H1 (cell line): ENCODE measurements around the gene STAT4. TPM values are rescaled to one million over a fixed set of nuclear protein-coding genes. Genes with fewer than 3 reads are reported as not detected.
A peak's percentile ranks its signal among the peaks of the same experiment; 100 is the strongest.

ENCODE experiments used
- CTCF ChIA-PET: fragments of 300-600 bp; sonication (Branson Sonifier 250); formaldehyde crosslinking; loops from one replicate; lab custom pipeline; 2021; ENCODE audit not compliant: partially characterized antibody; lab: Charles Lee
- POLR2A ChIA-PET: fragments of 300-600 bp; sonication (Branson Sonifier 250); formaldehyde crosslinking; loops from one replicate; lab custom pipeline; 2021; ENCODE audit warnings: inconsistent platforms; ENCODE audit not compliant: partially characterized antibody; lab: Charles Lee
- DNase-seq, 2 experiments: peaks; one replicate each; pipeline versions ENCODE4 v3.0.0 to v3.0.0-alpha.2; 2010 to 2022; ENCODE audit warnings: low spot score in 2 of 2, low read depth in 1 of 2, mixed read lengths in 1 of 2
- FAIRE-seq: peaks from 2 replicates; lab custom pipeline; 2011; peaks lifted over from hg19 to GRCh38; lab: Jason Lieb, UNC
- H2AFZ ChIP-seq: 2 replicates; pipeline ENCODE4 v1.8.1; 2012; ENCODE audit warnings: low read length, inconsistent platforms
- H2AK5ac ChIP-seq: 2 replicates; pipeline ENCODE4 v1.6.1; 2013; ENCODE audit warnings: low read depth, low read length
- H2BK120ac ChIP-seq: replicated peaks from 2 replicates; pipeline ENCODE3; 2013; ENCODE audit warnings: low read depth, low read length, inconsistent platforms
- H2BK12ac ChIP-seq: 2 replicates; pipeline ENCODE4 v1.6.1; 2013; ENCODE audit warnings: low read depth, low read length
- H2BK15ac ChIP-seq: 2 replicates; pipeline ENCODE4 v1.6.1; 2013; ENCODE audit warnings: low read length
- H2BK20ac ChIP-seq: 2 replicates; pipeline ENCODE4 v1.6.1; 2013; ENCODE audit warnings: low read length
- H2BK5ac ChIP-seq: 2 replicates; pipeline ENCODE4 v1.6.1; 2013; ENCODE audit warnings: low read depth, low read length
- H3K14ac ChIP-seq: 2 replicates; pipeline ENCODE4 v1.6.1; 2013; ENCODE audit warnings: inconsistent platforms; ENCODE audit not compliant: insufficient read length
- H3K18ac ChIP-seq: 2 replicates; pipeline ENCODE4 v1.6.1; 2013; ENCODE audit warnings: low read length; ENCODE audit errors: extremely low read depth
- H3K23ac ChIP-seq: 2 replicates; pipeline ENCODE4 v1.6.1; 2013; ENCODE audit warnings: inconsistent platforms; ENCODE audit not compliant: insufficient read length
- H3K23me2 ChIP-seq: 2 replicates; pipeline ENCODE4 v1.6.1; 2013; ENCODE audit warnings: low read depth, low read length
- H3K27ac ChIP-seq: 2 replicates; pipeline ENCODE4 v1.6.1; 2011; ENCODE audit warnings: low read depth, low read length, inconsistent platforms
- H3K27me3 ChIP-seq, 4 experiments: replicated peaks in 1 of 4; 1 replicate in 1 of 4; 2 replicates in 3 of 4; pipeline versions ENCODE4 v1.6.1 to v1.8.1; 2011 to 2013; ENCODE audit warnings: low read length in 3 of 4, mild to moderate bottlenecking in 3 of 4, inconsistent platforms in 2 of 4, mixed read lengths in 2 of 4, moderate library complexity in 1 of 4; ENCODE audit not compliant: control insufficient read depth in 3 of 4, insufficient read depth in 3 of 4; ENCODE audit errors: extremely low read depth in 1 of 4
- H3K36me3 ChIP-seq, 4 experiments: 2 replicates each; pipeline versions ENCODE4 v1.6.1 to v1.8.1; 2011 to 2013; ENCODE audit warnings: mild to moderate bottlenecking in 4 of 4, low read length in 3 of 4, moderate library complexity in 2 of 4, control low read depth in 1 of 4, inconsistent platforms in 1 of 4; ENCODE audit not compliant: insufficient read depth in 4 of 4, control insufficient read depth in 2 of 4
- H3K4ac ChIP-seq: replicated peaks from 2 replicates; pipeline ENCODE3; 2013; ENCODE audit warnings: low read length, low read depth, mixed read lengths, inconsistent platforms; ENCODE audit not compliant: insufficient read length
- H3K4me1 ChIP-seq, 4 experiments: replicated peaks in 1 of 4; 1 replicate in 1 of 4; 2 replicates in 3 of 4; pipeline versions ENCODE4 v1.6.1 to v1.8.1; 2011 to 2013; ENCODE audit warnings: low read length in 3 of 4, inconsistent platforms in 2 of 4, mixed read lengths in 1 of 4; ENCODE audit not compliant: insufficient read depth in 4 of 4, control insufficient read depth in 3 of 4
- H3K4me2 ChIP-seq, 2 experiments: 2 replicates each; pipeline versions ENCODE4 v1.6.1 to v1.8.1; 2011 to 2013; ENCODE audit warnings: low read depth in 2 of 2, low read length in 2 of 2, control low read depth in 1 of 2, inconsistent platforms in 1 of 2, mild to moderate bottlenecking in 1 of 2; ENCODE audit not compliant: insufficient read depth in 1 of 2
- H3K4me3 ChIP-seq, 4 experiments: fragments of 200-600, 300-600 bp in 1 of 4; sonication (generic), shearing (Covaris generic), sonication (Bioruptor Twin) in 1 of 4; 2 replicates each; pipeline versions ENCODE4 v1.5.1 to v1.8.1; 2011 to 2016; ENCODE audit warnings: low read length in 4 of 4, low read depth in 3 of 4, control low read depth in 2 of 4, inconsistent platforms in 2 of 4, mild to moderate bottlenecking in 2 of 4, mixed read lengths in 1 of 4, moderate library complexity in 1 of 4; ENCODE audit not compliant: insufficient read depth in 2 of 4; ENCODE audit errors: extremely low read depth in 1 of 4
- H3K56ac ChIP-seq: replicated peaks from 2 replicates; pipeline ENCODE3; 2013; ENCODE audit warnings: low read depth, mild to moderate bottlenecking, mixed read lengths, low read length, inconsistent platforms; ENCODE audit not compliant: insufficient read length
- H3K79me1 ChIP-seq: 2 replicates; pipeline ENCODE4 v1.6.1; 2013; ENCODE audit warnings: low read depth, low read length, control low read depth
- H3K79me2 ChIP-seq, 2 experiments: 2 replicates each; pipeline versions ENCODE4 v1.6.1 to v1.8.1; 2012 to 2013; ENCODE audit warnings: low read length in 2 of 2, mild to moderate bottlenecking in 2 of 2, inconsistent platforms in 1 of 2; ENCODE audit not compliant: insufficient read depth in 2 of 2, control insufficient read depth in 1 of 2
- H3K9ac ChIP-seq, 4 experiments: replicated peaks in 1 of 4; 1 replicate in 1 of 4; 2 replicates in 3 of 4; pipeline versions ENCODE4 v1.6.1 to v1.8.1; 2011 to 2013; ENCODE audit warnings: low read depth in 3 of 4, low read length in 3 of 4, control low read depth in 2 of 4, mild to moderate bottlenecking in 2 of 4, moderate library complexity in 2 of 4, inconsistent platforms in 1 of 4; ENCODE audit errors: extremely low read depth in 1 of 4
- H3K9me3 ChIP-seq, 2 experiments: 2 replicates each; pipeline versions ENCODE4 v1.6.1 to v1.8.1; 2012 to 2013; ENCODE audit warnings: mild to moderate bottlenecking in 2 of 2, moderate library complexity in 2 of 2, control low read depth in 1 of 2, inconsistent platforms in 1 of 2, low read depth in 1 of 2, low read length in 1 of 2, mixed read lengths in 1 of 2; ENCODE audit not compliant: insufficient read depth in 2 of 2
- H4K20me1 ChIP-seq, 2 experiments: replicated peaks in 1 of 2; 2 replicates each; pipeline versions ENCODE3 to v1.8.1; 2011 to 2013; ENCODE audit warnings: inconsistent platforms in 2 of 2, low read length in 2 of 2, mild to moderate bottlenecking in 1 of 2; ENCODE audit not compliant: insufficient read depth in 2 of 2, control insufficient read depth in 1 of 2
- H4K5ac ChIP-seq: 2 replicates; pipeline ENCODE4 v1.6.1; 2013; ENCODE audit warnings: low read length, low read depth, mixed read lengths, inconsistent platforms; ENCODE audit not compliant: insufficient read length
- H4K8ac ChIP-seq: 2 replicates; pipeline ENCODE4 v1.8.0; 2013; ENCODE audit warnings: mild to moderate bottlenecking, moderate library complexity, low read length, inconsistent platforms; ENCODE audit not compliant: insufficient read depth; ENCODE audit errors: extremely low read depth
- H4K91ac ChIP-seq: replicated peaks from 2 replicates; pipeline ENCODE3; 2013; ENCODE audit warnings: low read length, mixed read lengths, inconsistent platforms; ENCODE audit not compliant: insufficient read length
- JUND ChIP-seq: IDR thresholded peaks from 2 replicates; pipeline ENCODE4 v1.6.1; 2011; ENCODE audit warnings: mild to moderate bottlenecking, improper control_type of control experiment, low read length
- KDM1A ChIP-seq: fragments of 200-600, 300-600 bp; sonication (generic); IDR thresholded peaks from 2 replicates; pipeline ENCODE4 v1.7.1; 2016; ENCODE audit warnings: mild to moderate bottlenecking, low read length, borderline replicate concordance
- TAF7 ChIP-seq: optimal IDR thresholded peaks from 2 replicates; pipeline ENCODE3; 2011; ENCODE audit warnings: low read depth, mild to moderate bottlenecking, inconsistent platforms, low read length, moderate library complexity, borderline replicate concordance
- WGBS, 2 experiments: shearing (Covaris generic) in 1 of 2; methylation state at CpG; one replicate each; pipeline versions ENCODE4 v1.1.6 to v1.1.7; 2013 to 2015; ENCODE audit warnings: low lambda C conversion rate in 2 of 2, mixed read lengths in 2 of 2, inconsistent platforms in 1 of 2, low coverage in 1 of 2, missing lambda C conversion rate in 1 of 2; ENCODE audit not compliant: insufficient replicate concordance in 2 of 2, insufficient coverage in 1 of 2, insufficient read length in 1 of 2; ENCODE audit errors: extremely low coverage in 1 of 2, missing lambda C conversion rate in 1 of 2; 5-methylcytosine and 5-hydroxymethylcytosine counted together
- polyA plus RNA-seq, 7 experiments: library from polyadenylated mRNA; depleted of rRNA in 3 of 7; stranded (reverse) in 5 of 7; unstranded in 2 of 7; fragments of >200 nt in 5 of 7; fragments of 200-250 nt in 2 of 7; gene quantifications; 1 replicate in 5 of 7; 2 replicates in 1 of 7; 4 replicates in 1 of 7; pipeline versions ENCODE4 v1.2.1 to v1.2.3, GENCODE V29; 2011 to 2013; ENCODE audit warnings: missing spikeins in 2 of 7, mixed read lengths in 2 of 7
- total RNA-seq: library from RNA; stranded (reverse); fragmentation: NEBNext Ultra II Directional; extraction: Animal tissue kit (Norgen Biotek cat#: 25700); gene quantifications from 2 replicates; pipeline ENCODE4 v1.2.1, GENCODE V29; 2021
- TF ChIP-seq, protein P1 (sequence below): IDR thresholded peaks from 2 replicates; pipeline ENCODE4 v1.6.1; 2011; ENCODE audit warnings: low read length, improper control_type of control experiment
- TF ChIP-seq, protein P2 (sequence below): IDR thresholded peaks from 2 replicates; pipeline ENCODE4 v1.6.1; 2011; ENCODE audit warnings: low read depth, mild to moderate bottlenecking, low read length; ENCODE audit not compliant: insufficient read depth

Gene STAT4
- total and polyA plus RNA-seq, 2 of the 8 experiments (the other 6 are each of a cell fraction or from before 2014, with no cell fraction given) = 0.36 to 0.63 TPM

DNA sequence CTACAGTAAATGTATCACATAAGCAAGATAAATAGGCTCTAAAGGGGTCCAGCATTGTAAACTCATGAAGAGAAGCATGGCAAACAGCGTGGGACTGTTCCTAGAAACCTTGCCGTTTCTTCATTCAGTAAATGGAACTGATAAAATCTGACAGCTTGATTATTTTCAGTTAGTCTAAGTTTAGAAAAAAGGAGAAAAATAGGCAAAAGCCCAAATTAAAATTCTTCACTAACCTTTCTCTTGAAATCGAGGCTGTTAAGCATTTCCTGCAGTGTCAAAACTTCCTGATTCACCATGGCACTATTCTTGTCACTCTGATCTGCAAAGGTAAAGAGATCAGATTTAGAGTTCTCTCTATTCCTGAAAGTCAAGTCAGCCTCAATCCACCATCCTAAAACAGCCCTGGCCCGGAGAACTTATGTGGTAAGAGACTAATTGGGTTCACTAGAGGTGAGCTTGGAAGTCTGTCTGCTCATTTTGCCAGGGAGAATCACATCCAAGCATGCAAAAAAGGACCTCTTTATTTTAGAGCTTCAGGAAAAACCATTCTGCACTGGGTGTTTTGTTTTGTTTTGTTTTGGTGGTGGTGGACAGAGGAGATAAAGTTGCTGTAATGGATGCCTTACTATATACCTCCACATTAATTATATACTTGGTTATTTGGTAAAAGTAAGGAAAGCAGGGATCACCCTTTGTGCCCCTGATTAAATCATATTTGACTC is 84.4 kb downstream of the STAT4 start:
- no peak overlapping the region for H3K56ac ChIP-seq
- H4K20me1 ChIP-seq = no peaks in the 10 kb centered on the region
- H3K23ac ChIP-seq = no peak overlapping the region
- no peak overlapping the region for H2AK5ac ChIP-seq
- no peak overlapping the region for H2BK20ac ChIP-seq
- peak overlapping the region; percentile 71; the same call in 1 of the 2 replicates for H2AFZ ChIP-seq
- H3K4me3 ChIP-seq = no peak overlapping the region
- FAIRE-seq (no peak), DNase-seq (no peak)
- no peak overlapping the region for H3K4me2 ChIP-seq
- H3K9me3 ChIP-seq = no peaks in the 10 kb centered on the region
- no peak overlapping the region for H3K27ac ChIP-seq
- ChIA-PET POLR2A (interaction anchor here (0.6 kb wide), 1 partner anchor 175 kb away, joined by 3 read pairs; no protein-coding TSS in a partner anchor), CTCF (interaction anchor here (1.2 kb wide), 1 partner anchor 14 kb away, joined by 5 read pairs; no protein-coding TSS in a partner anchor)
- H2BK12ac ChIP-seq = no peak overlapping the region
- no peak overlapping the region for H2BK5ac ChIP-seq
- H2BK120ac ChIP-seq = no peak overlapping the region
- H3K4ac ChIP-seq = no peak overlapping the region
- no peak overlapping the region for H4K91ac ChIP-seq
- H3K79me2 ChIP-seq = no peaks in the 10 kb centered on the region
- no peaks in the 10 kb centered on the region for H3K27me3 ChIP-seq
- no peaks in the 10 kb centered on the region for H3K79me1 ChIP-seq
- 77% methylated on average over 4 of the region's 4 CpGs; no CpG with 5 or more reads in 1 of the 2 experiments for WGBS, 2 experiments
- no peak overlapping the region for H4K5ac ChIP-seq
- no peak overlapping the region for H3K14ac ChIP-seq
- H3K9ac ChIP-seq = no peak overlapping the region
- H3K36me3 ChIP-seq = no peaks in the 10 kb centered on the region
- no peaks in the 10 kb centered on the region for H3K23me2 ChIP-seq
- H2BK15ac ChIP-seq = no peak overlapping the region
- no peaks in the 10 kb centered on the region; a peak in 1 of 7 replicates for H3K4me1 ChIP-seq
- no peak overlapping the region for H4K8ac ChIP-seq
- H3K18ac ChIP-seq = no peak overlapping the region
- TF ChIP-seq KDM1A (no peak), TAF7 (no peak), JUND (no peak)
- TF ChIP-seq, protein P1, sequence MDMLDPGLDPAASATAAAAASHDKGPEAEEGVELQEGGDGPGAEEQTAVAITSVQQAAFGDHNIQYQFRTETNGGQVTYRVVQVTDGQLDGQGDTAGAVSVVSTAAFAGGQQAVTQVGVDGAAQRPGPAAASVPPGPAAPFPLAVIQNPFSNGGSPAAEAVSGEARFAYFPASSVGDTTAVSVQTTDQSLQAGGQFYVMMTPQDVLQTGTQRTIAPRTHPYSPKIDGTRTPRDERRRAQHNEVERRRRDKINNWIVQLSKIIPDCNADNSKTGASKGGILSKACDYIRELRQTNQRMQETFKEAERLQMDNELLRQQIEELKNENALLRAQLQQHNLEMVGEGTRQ = no peak
- TF ChIP-seq, protein P2, sequence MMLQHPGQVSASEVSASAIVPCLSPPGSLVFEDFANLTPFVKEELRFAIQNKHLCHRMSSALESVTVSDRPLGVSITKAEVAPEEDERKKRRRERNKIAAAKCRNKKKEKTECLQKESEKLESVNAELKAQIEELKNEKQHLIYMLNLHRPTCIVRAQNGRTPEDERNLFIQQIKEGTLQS = no peak
